Activated T-helper 1 cell treated with Interleukin-2 at 50 U/mL for 16 hours (primary cell): ENCODE results near the gene PTPRG.

Experiments
- DNase-seq: peaks from one replicate; pipeline ENCODE4 v3.0.0-alpha.2; 2020; ENCODE audit warnings: low read depth

PTPRG gene

GRCh38 chr3:61932499-61932898, 371.1 kb downstream of the PTPRG start:
- DNase-seq, result no peak

GRCh38 chr3:61933798-61934504, 372.6 kb downstream of the PTPRG start:
- DNase-seq, result no peak

- no peak for DNase-seq
These were observed 373.1 kb downstream of the PTPRG start for GRCh38 chr3:61934505-61934871.

GRCh38 chr3:61935814-61936213, 374.4 kb downstream of the PTPRG start:
- DNase-seq, result no peak

GRCh38 chr3:61936344-61936937, 375.1 kb downstream of the PTPRG start:
- no peak for DNase-seq

GRCh38 chr3:61937477-61937876, 376.1 kb downstream of the PTPRG start:
- DNase-seq, result no peak

GRCh38 chr3:61938878-61939549, 377.6 kb downstream of the PTPRG start:
- DNase-seq, result no peak

- DNase-seq, result no peak
These were observed 378.9 kb downstream of the PTPRG start for GRCh38 chr3:61940236-61940635.

GRCh38 chr3:61943975-61944374, 382.6 kb downstream of the PTPRG start:
- no peak for DNase-seq

- no peak for DNase-seq
These were observed 383.4 kb downstream of the PTPRG start for GRCh38 chr3:61944726-61945125.

GRCh38 chr3:61945657-61946056, 384.3 kb downstream of the PTPRG start:
- no peak for DNase-seq

GRCh38 chr3:61946570-61947324, 385.4 kb downstream of the PTPRG start:
- DNase-seq, result no peak

- no peak for DNase-seq
These were observed 386.1 kb downstream of the PTPRG start for GRCh38 chr3:61947456-61947855.

- DNase-seq, result no peak
These were observed 387.4 kb downstream of the PTPRG start for GRCh38 chr3:61948699-61949305.

- no peak for DNase-seq
These were observed 392.7 kb downstream of the PTPRG start for GRCh38 chr3:61954097-61954540.

- DNase-seq, result no peak
These were observed 394.1 kb downstream of the PTPRG start for GRCh38 chr3:61955483-61955882.

GRCh38 chr3:61956236-61956635, 394.9 kb downstream of the PTPRG start:
- no peak for DNase-seq

- DNase-seq, result no peak
These were observed 395.9 kb downstream of the PTPRG start for GRCh38 chr3:61957259-61957658.

- no peak for DNase-seq
These were observed 399.6 kb downstream of the PTPRG start for GRCh38 chr3:61960976-61961375.

GRCh38 chr3:61961900-61962299, 400.5 kb downstream of the PTPRG start:
- DNase-seq, result no peak

GRCh38 chr3:61964566-61964965, 403.2 kb downstream of the PTPRG start:
- no peak for DNase-seq

GRCh38 chr3:61965770-61966131, 404.4 kb downstream of the PTPRG start:
- DNase-seq, result no peak
